Activated T-helper 9 cell treated with anti-CD3 and anti-CD28 coated beads, Interleukin-2, amount 50 U/mL, for 16 hours (primary cell): ENCODE data around the gene CACNA1D.
"Not testable (repeated sequence)": the region's sequence is repeated elsewhere in the genome, so short reads cannot be mapped to it uniquely, and the experiment has no call there.

Source experiments
- DNase-seq: peaks from one replicate; pipeline ENCODE4 v3.0.0-alpha.2; 2020; ENCODE audit warnings: low read depth

The CACNA1D gene

DNA sequence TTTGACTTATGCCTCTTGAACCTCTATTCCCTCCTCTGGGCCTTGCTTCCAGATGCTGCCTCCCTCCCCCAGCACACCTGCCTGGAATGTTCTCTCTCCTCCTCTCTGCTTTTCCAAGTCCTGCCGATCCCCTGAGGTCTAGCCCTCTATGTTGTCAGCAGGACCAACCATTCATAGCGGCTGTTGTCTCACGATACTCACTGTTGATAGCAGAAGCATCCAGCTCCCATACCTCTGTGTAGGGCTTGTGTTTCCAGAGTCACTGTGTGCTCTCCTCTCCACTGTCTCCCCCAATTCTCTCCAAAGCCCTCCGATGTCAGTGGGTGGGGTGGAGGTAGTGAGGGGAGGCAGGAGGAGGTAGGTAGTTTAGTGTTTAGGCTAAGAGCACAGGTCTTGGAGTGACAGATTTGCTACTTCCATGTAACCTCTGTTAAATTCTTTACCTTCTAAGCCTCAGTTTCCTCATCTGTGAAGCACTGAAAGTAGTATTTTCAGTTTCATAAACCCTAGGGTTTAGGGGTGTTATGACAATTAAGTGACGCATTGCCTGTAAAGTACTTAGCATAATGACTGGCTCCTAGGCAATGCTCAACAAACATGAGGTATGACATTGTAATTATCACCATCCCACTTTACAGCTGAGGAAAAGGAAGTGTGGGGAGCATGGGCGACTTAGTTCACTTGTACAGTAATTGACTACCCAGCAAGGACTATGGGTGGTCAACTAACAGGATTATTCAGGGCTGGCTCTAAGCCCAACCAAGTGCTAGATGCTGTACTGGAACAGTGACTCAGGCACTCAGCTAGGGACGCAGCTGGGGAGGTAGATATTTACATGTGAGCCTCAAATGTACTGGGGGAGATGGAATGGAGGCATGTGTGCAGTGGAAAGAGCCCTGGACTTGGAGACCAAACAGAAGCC, 122.8 kb downstream of the CACNA1D start:
- no peak for DNase-seq

- no peak for DNase-seq
Observed at GRCh38 chr3:53617893-53618523, 123.6 kb downstream of the CACNA1D start.

GRCh38 chr3:53618524-53618906, 124.1 kb downstream of the CACNA1D start:
- DNase-seq, result no peak

GRCh38 chr3:53618936-53619335, 124.5 kb downstream of the CACNA1D start:
- no peak for DNase-seq

- DNase-seq, result no peak
Observed at GRCh38 chr3:53624061-53624857, 129.8 kb downstream of the CACNA1D start.

DNA sequence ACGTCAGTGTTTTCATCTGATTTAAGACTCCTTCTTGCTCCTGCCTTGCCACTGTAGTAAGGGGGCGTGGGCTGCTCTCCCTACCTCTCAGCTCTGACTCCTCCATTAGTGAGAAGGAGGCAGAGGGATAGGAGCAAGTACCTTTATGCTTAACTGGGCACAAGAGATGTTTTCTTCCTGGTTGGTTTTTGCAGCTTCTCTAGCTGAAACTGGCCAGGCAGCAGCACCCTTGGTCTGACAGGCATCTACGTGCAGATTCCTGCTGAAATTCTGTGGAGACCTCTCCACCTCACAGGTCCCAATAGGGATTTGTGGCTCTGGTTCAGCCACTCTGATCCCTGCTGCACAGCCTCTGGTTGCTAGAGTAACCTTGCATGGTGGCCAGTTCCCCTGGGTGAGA, 132.5 kb downstream of the CACNA1D start:
- no peak for DNase-seq

DNA sequence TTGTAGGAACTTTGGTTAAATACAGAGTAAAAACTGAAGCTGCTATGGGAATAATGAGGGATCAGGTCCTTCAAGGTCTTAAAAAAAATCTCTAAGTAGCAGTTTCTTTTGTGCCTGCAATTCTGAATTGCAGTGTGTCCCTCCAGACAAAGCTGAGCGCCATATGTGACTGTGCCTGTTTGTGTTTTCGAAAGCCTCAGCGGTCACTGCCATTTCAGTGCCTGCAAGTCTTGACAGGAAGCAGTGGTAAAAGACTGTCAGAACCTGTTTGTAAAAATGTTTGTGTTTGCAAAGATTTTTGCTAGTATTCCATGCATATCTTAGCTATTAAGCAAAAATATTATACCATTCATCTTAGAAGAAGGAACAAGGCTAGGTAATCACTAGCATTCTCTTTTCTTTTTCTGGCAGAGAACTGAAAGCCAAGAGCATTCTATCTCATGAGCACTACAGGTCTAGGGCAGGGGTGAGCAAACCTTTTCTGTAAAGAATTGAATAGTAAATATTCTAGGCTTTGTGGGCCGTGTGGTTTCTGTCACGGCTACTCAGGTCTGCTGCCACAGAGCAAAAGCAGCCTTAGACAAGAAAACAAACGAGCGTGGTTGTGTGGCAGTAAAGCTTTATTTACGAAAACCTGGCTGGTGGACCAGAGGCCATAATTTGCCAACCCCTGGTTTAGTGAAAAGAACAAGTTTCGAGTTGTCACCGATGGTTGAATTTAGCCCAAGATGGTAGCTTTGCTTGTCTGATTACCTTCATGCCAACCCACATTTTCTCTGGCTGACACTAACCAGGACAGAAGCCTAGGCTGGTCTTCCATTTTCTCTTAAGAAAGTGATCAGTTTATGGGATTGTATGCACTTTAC, 134.4 kb downstream of the CACNA1D start:
- no peak for DNase-seq

DNA sequence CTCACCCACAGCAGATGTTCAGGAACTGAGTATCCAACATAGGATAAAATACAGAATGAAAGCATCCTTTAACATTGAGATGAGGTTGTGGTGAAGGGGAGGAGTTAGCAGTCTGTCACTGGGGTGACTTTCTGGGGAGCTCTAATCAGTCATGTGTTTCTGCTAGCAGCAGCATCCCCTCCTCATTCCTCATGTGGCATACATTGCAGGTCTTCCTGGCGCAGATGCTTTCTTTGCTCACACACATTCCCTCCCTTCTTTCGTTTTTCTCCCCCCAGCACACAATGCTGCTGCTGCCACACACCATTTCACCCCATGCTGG, 135.0 kb downstream of the CACNA1D start:
- no peak for DNase-seq

GRCh38 chr3:53630547-53630946, 136.1 kb downstream of the CACNA1D start:
- DNase-seq, result no peak

GRCh38 chr3:53633197-53633787, 138.9 kb downstream of the CACNA1D start:
- no peak for DNase-seq

- DNase-seq, result no peak
Observed at GRCh38 chr3:53635041-53635440, 140.6 kb downstream of the CACNA1D start.

DNA sequence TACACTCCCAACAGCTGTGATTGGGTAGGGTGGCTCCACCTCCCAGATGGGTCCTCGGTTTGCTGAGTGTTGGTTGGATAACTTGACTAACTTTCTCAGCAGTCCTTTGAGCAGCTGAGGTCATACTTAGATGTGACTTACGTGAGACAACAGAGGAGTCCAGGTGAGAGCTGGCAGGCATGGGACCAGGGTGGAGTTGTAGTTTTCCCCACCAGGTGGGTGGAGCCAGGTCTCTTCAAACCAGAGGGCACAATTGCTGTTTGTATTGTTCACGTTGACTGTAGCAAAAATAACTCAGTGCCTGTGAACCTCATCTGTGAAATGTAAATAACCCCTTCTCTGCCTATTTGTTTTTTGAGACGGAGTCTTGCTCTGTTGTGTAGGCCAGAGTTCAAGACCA, 144.4 kb downstream of the CACNA1D start:
- not testable (repeated sequence) for DNase-seq

- no peak for DNase-seq
Observed at GRCh38 chr3:53641397-53641796, 147.0 kb downstream of the CACNA1D start.

- DNase-seq, result no peak
Observed at GRCh38 chr3:53642211-53642610, 147.8 kb downstream of the CACNA1D start.

DNA sequence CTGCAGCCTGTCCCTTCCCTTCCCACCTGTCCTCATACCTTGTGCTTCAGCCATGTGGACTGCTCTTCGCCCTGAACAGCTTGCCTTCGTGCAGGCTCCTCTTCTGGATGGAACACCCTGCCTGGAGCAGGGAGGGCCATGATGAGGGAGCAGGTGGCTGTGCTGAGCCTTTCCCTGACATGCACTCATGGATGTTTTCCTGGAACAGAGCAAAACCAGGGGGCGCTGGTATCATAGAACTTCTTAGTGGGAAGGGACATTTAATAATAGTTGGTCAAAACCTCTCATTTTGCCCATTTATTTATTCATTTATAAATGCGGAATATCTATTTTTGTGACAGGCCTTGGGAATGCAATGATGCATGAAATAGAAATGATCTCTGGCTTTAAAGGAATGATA, 149.3 kb downstream of the CACNA1D start:
- no peak for DNase-seq

GRCh38 chr3:53645754-53646153, 151.3 kb downstream of the CACNA1D start:
- DNase-seq, result no peak

DNA sequence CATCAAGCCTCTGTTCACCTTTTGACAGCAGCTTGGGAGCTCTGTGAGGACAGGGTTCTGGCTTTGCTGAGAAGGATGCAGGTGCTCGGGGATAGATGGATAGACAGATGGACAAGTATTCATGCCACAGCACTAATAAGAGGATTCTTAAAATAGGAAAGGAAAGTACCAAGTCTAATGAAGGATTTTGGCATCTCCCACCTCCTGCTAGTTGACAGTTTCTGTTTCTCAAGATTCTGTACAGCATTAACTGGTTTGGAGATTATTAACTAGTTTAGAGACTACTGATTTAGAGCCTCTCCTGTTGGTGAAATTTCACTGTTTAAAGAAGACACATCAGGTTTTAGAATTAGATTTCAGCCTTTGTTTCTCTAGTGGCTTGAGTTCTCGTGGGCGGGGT, 152.3 kb downstream of the CACNA1D start:
- DNase-seq, result no peak

DNA sequence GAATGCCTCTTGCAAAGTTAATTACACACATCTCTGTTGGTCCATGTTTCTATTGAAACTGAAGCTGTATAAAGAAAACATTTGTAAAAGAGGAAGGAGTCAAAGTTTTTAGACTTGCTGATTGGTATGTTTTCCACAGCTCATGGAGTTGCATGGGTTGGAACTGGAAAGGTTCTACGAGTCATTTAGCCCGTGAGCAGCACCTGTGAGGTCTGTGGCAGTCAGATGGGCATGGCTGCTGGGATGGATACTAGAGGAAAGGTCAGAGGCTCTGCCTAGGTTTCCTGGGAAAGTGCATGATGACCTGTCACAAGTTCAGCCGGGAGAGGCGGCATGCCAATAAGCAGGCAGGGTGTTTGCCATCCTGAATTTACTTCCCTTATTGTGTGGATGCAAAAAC, 155.4 kb downstream of the CACNA1D start:
- no peak for DNase-seq

- no peak for DNase-seq
Observed at GRCh38 chr3:53650424-53650823, 156.0 kb downstream of the CACNA1D start.

- no peak for DNase-seq
Observed at GRCh38 chr3:53650928-53651661, 156.7 kb downstream of the CACNA1D start.

DNA sequence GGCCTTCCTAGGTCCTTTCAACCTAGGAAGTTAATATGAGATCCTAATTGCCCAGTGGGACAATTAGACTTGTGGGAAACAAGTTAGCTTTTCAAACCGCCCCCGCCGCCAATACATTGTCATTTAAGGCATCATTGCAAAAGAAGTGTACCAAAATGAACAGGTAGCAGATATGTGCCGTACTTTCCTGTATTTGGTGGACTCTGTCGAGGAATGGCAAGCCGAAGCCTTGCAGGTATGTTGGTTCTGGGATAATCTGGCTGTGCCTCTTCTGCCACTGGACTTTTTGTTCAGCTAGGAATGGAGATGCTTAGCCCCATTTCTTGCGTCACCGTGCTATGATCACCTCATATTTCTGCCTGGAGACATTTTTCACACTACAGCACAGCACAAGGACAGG, 157.5 kb downstream of the CACNA1D start:
- no peak for DNase-seq
